ENCODE data around the gene DDOST. TPM values are rescaled to one million over a fixed set of nuclear protein-coding genes. Genes with fewer than 3 reads are reported as not detected.
"Not testable (repeated sequence)": the region's sequence is repeated elsewhere in the genome, so short reads cannot be mapped to it uniquely, and the experiment has no call there.

The DDOST gene
- total RNA-seq, 1 donor from 2014 or later, result 200 TPM

DNA sequence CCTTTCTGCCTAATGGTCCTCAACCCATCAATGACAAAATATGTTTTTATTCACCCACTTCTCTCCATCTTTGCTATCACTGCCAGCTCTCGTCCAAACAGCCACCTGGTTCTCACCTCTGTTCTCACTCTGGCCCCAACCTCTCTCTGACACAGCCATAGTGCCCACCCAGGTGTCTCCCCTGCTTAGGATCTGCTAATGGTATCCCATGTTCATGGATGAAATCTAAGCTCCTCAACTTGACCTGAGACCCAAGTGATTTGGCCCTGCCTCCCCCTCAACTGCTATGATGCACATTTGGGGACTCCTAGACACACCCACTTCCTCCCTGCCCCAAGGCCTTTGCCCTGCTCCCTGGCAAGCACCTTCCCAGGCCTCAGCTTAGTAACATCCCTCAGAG is 30.7 kb upstream of the DDOST start:
- no peak for DNase-seq (ENCODE audit: low spot score)

DNA sequence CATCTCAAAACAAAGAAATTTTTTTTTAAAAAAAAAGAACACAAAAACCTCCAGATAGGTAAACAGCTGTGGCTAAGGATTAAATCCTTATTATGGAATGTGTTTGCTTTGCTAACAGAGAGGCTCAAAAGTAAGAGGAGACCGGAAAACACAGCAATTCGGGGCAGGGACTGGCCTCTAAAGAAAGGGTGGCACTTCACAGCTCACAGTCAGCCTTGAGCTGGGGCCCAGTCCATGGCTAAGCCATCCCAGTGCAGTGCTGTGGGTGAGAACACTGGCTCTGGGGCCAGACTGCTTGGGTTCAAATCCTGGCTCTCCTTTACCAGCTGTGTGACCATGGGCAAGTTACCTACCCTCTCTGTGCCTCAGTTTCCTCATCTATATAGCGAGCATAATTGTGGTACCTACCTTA is 28.5 kb upstream of the DDOST start:
- DNase-seq (ENCODE audit: low spot score), result no peak

DNA sequence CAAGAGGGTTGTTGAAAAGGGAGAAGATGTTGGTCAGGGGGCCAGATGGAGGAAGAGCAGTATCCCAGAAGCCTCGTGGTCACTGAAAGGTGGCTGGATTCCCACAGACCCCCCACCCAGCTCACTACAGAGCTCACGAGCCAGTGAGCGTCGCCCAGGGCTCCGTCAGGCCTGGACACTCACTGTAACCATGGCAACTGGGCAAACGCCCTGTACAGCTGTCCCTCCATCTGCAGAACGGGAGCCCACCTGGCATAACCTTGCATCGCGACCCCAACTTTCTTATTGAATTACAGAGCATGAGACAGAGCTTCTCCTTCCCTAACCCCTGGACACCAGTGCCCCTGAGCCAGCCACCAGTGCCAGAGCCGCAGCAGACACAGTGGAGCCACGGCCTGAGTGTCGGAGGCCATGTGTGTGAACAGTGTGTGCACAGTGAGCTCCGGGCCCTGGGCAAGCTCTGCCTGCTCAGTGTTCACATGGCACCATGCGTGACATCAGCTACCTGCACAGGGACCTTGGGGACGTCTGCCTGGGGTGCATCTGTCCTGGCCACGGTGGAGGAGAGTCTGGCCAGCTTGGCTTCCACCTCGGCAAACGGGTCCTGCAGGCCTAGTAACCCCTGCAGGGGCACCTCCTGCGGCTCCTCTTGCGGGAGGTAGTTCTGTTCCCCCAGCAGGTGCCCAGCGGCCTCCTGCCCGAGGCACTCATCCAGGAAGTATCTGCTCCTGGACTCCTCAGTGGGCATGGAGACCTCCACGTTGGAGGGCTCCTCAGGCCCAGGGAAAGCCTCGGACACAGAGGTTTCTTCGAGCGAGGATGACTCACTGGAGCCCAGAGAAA is 25.9 kb upstream of the DDOST start:
- DNase-seq (ENCODE audit: low spot score), result no peak

DNA sequence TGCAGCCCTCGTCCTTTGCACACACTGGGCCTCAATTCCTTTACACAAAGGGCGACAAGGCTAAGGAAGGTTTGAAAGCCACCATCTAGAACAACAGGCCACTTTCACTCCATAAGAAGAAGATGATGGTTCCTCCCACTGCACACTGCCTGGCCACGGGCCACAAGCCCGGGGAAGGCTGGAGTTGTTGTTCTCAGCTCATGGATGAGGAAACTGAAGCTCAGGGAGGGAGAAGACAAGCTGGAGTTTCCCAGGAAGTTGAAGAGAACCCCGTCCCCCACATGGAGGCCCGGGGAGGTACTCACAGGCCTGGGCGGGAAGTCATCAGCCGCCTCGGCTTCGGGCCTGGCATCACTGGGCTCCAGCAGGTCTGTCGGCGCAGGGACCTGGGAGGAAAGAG is 24.6 kb upstream of the DDOST start:
- DNase-seq (ENCODE audit: low spot score), result no peak

DNA sequence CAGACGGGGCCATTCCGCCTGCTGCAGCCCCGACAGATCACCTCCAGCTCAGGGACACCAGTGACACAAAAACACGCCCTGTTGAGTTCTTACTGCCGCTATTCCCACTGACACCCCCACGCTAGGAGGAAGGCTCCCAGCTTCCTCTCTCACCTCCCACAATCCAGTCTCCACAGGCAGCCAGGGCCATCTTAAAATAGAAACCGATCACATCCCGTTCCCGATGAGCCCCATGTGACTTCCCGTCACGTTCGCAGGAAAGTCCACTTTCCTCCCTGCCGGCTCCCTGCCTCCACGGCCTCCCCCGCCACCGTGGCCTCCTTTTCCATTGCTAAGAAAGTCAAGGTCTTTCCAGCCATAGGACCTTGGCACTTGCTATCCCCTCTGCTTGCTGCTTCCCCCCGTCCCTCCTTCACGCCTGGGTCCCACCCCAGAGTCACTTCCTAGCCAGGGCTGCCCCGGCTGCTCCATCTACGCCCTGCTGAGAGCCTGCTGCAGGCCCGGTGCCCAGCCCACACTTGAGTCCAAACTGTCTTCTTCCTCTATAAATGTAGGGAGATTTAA is 24.0 kb upstream of the DDOST start:
- DNase-seq (ENCODE audit: low spot score), result no peak

DNA sequence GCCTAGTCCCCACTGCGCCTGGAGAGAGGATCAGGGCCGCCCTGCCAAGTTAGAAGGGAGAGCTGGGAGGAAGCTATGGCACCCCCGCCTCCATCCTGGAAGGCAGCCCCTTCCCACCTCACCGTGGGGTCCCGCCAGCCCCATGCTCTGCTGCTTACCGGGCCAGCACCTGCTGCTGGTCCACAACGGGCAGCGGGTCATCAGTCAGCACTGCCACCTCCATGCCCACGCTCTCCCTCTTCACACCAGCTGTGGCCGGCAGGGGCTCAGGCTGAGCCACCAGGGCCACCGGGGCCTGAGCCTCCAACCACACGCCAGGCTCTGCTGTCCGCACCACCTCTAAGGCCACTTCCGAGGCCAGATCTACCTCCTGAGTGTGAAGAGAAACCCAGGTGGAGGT is 23.5 kb upstream of the DDOST start:
- no peak for DNase-seq (ENCODE audit: low spot score)

DNA sequence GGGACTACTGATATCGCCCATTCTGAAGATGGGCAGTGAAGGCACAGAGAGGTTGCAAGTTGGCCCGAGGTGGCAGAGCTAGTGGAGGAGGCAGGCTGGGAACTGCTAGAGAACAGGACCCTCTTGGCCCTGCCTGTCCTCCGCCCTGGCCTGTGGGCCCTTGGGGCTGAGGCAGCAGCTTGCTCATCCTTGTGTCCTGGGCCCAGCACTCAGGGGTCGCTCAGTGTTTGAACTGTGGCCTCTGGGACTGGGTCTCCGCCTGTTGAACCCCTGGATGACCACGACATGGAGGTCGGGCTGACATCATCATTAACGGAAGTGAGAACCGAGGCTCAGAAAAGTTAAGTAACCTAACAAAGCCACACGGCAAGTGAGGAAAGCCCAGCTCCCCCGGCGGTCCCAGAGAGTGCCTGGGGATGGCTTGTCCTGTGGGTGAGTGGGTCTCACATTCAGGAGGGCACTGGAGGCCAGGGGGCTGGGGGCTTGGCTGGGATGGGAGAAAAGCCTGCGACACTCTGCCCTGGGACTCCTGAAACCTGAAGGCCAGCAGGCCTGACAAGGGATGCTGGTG is 23.0 kb upstream of the DDOST start:
- DNase-seq (ENCODE audit: low spot score), result no peak

DNA sequence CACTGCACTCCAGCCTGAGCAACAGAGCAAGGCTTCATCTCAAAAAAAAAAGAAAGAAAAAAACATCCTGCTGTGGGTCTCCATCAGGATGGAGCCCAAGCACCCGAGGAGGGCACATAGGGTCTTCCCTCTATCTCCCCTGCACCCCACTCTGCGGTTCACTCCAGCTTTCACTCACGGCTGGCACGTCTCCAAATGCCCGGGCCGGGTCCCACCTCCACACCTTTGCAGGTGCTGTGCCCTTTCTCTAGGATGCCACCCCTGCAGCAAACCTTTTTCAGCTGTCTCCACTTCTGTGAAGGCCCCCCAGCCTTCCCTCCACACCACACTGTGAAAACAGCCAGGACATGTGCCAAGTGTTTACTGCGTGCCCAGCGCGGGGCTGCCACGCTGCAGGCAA is 22.4 kb upstream of the DDOST start:
- DNase-seq (ENCODE audit: low spot score), result no peak

DNA sequence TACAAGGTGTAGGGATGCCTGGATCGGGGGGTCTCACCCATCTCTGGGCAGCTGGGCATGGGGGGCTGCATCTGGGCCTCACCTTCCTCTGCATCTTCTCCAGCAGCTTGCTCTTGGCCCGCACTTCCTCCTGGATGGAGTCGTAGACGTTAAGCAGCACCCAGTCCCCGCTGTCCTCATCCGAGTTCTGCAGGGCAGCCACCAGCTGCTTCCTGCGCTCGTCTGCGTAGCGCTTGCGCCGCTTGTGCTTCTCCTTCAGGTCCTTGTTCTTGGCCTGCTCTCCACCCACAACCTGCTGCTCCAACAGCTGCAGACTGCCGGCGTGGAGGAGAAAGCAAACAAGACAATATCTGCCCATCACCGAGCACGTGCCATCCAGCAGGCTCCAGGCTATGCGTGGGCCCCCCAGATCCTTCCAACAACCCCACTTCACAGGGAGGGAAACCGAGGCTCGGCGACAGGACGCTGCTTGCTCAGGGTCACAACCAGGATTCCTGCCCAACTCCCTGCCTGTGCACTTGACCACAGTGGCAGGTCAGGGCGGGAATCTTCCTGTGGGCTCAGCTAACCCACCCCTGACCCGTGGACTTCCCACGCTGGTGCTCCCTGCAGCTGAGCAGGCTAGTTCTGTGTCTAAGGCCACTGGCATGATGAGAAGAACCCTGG is 21.5 kb upstream of the DDOST start:
- no peak for DNase-seq (ENCODE audit: low spot score)

DNA sequence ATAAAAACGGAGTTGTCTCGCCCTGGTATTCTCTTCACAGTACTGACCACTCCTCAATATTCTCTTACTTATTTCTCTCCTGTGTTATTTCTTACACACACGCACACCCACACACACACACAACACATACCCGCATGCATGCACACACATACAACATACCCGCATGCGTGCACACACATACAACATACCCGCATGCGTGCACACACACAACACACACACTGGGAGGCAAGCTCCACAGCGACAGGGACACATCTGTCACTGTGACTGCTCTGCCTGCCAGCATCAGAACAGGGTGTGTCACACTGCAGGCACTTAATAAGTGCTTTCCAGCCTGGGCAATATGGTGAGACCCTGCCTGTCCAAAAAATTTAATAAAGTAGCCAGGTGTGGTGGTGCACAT is 20.8 kb upstream of the DDOST start:
- no peak for DNase-seq (ENCODE audit: low spot score)

DNA sequence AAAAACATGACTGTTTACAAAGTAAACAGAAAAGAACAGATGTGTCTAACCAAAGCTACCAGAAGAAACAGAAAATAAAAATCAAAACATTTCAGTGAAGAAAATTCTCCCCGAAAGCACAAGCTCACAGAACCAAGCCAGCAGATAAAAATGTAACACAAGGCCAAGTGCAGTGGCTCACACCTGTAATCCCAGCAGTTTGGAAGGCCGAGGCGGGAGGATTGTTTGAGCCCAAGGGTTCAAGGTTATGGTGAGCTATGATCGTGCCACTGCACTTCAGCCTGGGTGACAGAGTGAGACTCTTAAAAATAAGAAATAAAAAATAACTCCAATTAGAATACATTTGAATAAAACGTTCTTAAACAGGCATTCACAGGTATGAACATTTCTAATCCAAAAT is 19.1 kb upstream of the DDOST start:
- no peak for DNase-seq (ENCODE audit: low spot score)

DNA sequence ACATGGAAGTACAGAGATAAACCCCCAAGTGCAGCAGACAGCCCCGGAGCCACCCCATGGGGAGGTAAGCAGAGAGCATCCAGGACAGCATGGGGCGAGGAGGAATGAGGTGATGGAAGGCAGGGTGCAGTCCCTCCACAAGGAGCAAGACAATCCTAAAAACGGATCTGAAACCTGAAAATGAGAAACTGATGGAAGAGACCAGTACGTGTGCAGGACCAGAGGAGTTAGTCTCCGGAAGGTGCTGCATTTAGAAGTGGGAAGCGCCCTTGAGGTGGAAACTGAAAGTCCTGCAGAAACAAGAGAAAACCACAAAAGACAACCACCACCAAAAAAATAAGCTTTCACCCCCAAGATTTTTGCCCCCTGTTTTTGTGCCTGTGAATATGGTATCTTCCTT is 17.4 kb upstream of the DDOST start:
- DNase-seq (ENCODE audit: low spot score), result no peak

DNA sequence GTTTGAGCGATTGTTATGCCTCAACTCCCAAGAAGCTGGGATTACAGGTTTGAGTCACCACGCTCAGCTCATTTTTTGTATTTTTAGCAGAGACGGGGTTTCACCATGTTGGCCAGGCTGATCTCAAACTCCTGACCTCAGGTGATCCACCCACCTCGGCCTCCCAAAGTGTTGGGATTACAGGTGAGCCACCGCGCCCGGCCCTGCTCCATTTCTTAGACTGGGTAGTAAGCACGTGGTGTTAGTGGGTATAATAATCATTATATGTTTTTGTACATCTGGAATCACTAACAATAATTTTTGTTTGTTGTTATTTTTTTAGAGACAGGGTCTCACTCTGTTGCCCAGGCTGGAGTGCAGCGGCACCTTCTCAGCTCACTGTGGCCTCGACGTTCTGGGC is 12.5 kb upstream of the DDOST start:
- DNase-seq (ENCODE audit: low spot score), result not testable (repeated sequence)

DNA sequence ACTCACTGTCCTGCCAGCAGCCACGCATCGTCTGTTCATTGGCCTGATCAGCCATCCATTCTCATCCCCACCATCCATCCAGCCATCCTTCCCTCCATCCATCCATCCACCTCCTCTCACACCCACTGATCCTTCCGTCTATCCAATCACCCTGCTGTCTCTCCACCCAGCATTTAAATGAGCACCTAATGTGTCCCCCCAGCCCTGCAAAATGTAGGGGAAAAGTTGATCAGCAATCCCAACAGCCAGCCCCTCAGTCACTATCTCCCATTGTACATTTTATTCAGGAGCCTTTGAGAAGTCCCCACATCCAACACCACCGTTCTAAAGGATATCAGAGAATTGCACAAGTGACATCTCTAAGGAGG is 11.1 kb upstream of the DDOST start:
- no peak for DNase-seq (ENCODE audit: low spot score)

DNA sequence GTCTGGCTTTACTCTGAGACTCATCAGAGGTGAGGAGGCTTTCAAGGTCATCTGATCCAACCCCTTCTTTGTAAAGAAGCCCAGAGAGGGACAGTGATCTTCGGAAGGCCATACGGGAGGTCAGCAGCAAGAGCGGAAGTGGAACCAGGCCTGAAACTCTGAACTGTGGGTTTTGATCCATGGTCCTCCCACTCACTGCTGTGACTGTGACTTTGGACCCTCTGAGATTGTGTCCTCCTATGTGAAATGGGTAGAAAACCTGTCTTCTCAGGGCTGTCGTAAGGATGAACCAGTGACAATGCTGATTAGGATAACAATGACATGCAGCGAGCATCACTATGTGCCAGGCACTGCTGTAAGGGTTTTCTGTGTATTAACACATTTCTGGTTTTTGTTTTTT is 9.8 kb upstream of the DDOST start:
- DNase-seq (ENCODE audit: low spot score), result no peak

DNA sequence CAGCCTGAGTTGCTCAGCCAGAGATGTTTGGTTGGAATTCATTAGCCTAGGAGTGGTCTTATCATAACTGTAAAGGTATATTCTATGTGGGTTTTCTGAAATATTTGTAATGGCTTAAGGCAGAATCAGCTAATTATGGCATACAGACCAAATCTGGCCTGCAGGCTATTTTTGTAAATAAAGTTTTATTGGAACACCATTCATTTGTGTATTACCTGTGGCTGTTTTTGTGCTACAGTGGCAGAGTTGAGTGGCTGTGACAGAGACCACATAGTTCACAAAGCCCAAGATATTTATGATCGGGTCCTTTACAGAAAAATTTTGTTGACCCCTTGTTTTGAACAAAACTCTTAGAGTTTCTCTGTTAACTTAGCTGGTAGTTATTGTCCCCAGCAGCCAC is 7.4 kb upstream of the DDOST start:
- DNase-seq (ENCODE audit: low spot score), result no peak

DNA sequence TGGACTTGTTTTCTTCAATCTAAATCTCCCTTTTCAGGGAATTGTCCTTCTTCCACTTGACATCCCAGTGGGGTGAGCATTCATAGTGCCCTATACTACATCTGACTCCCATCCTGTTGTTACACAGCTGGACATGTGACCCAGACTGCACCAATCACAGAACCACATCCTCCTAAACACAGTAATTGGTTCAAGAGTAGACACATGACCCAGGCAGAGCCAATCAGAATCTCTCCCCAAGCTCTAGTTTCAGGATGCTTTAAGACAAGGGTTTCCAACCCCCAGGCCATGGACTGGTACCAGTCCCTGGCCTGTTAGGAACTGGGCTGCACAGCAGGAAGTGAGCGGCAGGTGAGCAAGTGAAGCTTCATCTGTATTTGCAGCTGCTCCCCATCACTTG is 5.6 kb upstream of the DDOST start:
- DNase-seq (ENCODE audit: low spot score), result no peak

DNA sequence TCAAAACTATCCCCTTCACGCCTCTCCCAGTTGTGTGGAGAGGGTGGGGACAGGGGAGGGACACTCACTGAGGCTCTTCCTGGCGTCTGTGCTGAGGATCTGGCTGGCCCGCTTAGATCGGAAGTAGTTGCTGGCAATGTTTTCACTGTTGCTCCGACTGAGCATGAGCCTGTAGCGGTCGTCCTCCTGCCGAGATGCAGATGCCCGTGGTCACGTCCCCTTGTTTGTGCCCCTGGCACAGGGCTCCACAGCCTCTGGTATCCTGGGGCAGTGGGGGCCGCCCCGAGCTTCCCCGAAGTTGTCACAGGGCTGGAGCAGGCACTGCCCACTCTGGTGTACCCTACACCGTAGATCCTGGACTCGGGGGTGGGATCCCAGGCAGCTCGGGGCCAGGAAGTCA is 5.0 kb upstream of the DDOST start:
- DNase-seq (ENCODE audit: low spot score), result no peak

DNA sequence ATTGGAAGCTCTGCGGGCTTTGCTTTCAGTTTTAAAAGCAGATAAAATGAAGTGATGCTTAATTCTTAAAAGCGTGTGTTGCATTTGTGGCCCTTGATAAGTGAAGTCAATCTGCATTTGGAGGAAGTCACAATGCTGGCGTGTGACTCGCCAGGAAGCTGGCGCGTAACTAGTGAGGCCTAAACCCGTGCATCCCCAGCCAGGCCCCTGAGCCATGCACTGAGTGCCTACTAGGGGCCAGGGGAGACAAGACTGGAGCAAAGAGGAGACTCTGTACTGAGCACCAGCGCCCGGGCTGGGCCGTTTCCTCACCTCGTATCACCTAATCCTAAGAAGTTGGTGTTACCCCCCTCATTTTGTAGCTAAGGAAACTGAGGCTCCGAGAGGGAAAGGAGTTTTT is 4.6 kb upstream of the DDOST start:
- no peak for DNase-seq (ENCODE audit: low spot score)

DNA sequence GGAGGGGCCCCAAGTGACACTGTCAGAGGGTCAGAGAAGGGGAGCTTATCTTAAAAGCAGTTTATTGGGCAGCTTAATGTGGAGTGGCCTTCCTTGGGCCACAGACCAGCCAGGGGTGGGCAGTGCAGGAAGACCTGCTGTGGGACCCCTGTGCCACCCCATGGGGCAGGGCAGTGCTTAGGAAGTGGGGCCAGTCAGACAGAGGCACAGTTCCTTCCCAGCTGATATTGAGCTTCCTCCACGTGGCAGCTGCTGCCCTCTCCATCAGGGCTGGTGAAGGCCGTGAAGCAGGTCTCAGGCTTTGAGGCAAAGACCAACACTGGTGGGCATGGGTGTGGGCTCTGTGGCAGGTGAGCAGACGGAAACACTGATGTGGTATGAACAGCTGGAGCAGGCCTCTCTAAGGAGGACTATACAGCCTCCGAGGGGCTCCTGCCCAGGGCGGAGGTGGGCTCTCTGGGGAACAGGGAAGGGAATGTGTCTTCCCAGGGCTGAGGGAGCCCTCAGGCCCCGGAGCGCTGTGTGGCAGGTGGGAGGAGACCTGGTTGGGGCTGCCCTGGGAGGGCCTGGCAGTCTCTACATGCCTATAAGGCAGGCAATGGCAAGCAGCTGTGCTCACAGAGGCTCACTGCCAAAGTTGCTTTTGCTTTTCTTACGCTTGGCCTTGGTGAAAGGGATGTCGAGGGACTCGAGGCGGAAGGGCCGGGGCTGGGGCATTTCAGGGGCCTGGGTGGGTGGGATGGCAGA is 3.0 kb upstream of the DDOST start:
- no peak for DNase-seq (ENCODE audit: low spot score)

DNA sequence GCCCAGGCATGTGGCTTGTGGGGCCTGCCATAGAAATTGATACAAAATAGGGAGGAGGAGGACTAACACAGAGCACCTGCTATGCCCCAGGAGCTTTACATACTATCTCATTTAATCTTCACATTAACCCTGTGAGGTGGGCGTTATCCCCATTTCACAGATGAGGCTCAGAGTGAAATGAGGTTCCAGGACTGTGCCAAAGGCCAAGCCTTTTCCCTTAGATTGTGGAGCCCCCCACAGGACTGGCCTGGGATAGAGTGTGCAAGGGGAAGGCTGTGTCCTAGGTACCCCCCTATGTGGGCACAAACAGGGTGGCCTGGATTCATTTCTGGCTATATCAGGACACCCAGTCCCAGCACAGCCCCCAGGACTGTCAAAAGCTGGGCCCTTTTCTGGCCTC is 2.2 kb upstream of the DDOST start:
- no peak for DNase-seq (ENCODE audit: low spot score)

DNA sequence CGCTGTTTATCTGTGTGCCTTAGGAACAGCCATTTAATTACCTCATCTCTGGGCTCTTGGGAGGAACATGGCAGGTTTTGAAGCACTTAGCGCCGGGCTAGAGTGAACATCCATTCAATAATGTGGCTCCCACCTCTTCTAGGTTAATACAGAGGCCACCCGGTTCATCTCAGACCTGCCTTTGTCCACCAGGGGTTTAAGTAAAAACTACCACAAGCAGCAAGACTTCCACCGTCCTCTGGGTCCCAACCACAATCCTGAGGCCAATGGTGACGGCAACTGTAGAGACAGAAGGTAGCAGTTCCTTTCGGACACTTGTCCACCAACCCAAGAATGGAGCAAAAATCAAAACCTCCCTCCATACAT is 924 bp upstream of the DDOST start:
- DNase-seq (ENCODE audit: low spot score), result no peak

Measured in mucosa of gallbladder (tissue), 1 donor.